Panc1 (cell line): ENCODE data around the gene SNX15. TPM values are rescaled to one million over a fixed set of nuclear protein-coding genes. Genes with fewer than 3 reads are reported as not detected.

ENCODE experiments used
- ATAC-seq: fragments of 200-7000 bp; cut with Tn5 transposase; 2 replicates; pipeline ENCODE4 v1.9.1; 2020; ENCODE audit warnings: mild to moderate bottlenecking, moderate library complexity
- BruUV-seq: library from RNA; stranded (reverse); fragments of 400-500 nt; replicated peaks from 2 replicates; lab custom pipeline; 2021; lab: Mats Ljungman, UMichigan
- CTCF ChIA-PET: fragments of 300-600 bp; sonication (Branson Sonifier 250); formaldehyde crosslinking; loops from one replicate; lab custom pipeline; 2022; ENCODE audit warnings: antibody characterized with exemption; lab: Charles Lee
- POLR2A ChIA-PET: fragments of 300-600 bp; sonication (Branson Sonifier 250); formaldehyde crosslinking; loops from one replicate; lab custom pipeline; 2022; ENCODE audit warnings: antibody characterized with exemption; lab: Charles Lee
- DNase-seq: peaks from one replicate; pipeline ENCODE4 v3.0.0-alpha.2; 2010; ENCODE audit warnings: low read depth, low spot score
- H3K27ac ChIP-seq: 2 replicates; pipeline ENCODE4 v1.5.1; 2011; ENCODE audit warnings: mild to moderate bottlenecking, low read length, inconsistent platforms
- H3K27me3 ChIP-seq: fragments of 200-500 bp; sonication (Bioruptor generic); 2 replicates; pipeline ENCODE4 v1.6.0; 2014; ENCODE audit warnings: low read length, inconsistent platforms; ENCODE audit not compliant: control insufficient read depth, insufficient read depth
- H3K36me3 ChIP-seq: fragments of 200-500 bp; sonication (Bioruptor generic); 2 replicates; pipeline ENCODE4 v1.5.1; 2014; ENCODE audit warnings: inconsistent platforms, mild to moderate bottlenecking, low read length, moderate library complexity; ENCODE audit not compliant: control insufficient read depth, insufficient read depth
- H3K4me1 ChIP-seq: 2 replicates; pipeline ENCODE4 v1.5.1; 2011; ENCODE audit warnings: inconsistent platforms, mild to moderate bottlenecking, low read length, moderate library complexity; ENCODE audit not compliant: control insufficient read depth, insufficient read depth
- H3K4me3 ChIP-seq, 2 experiments: 2 replicates each; pipeline ENCODE4 v1.5.1; 2011 to 2012; ENCODE audit warnings: low read depth in 2 of 2, low read length in 2 of 2, mild to moderate bottlenecking in 2 of 2, inconsistent platforms in 1 of 2, moderate library complexity in 1 of 2
- H3K9me3 ChIP-seq: fragments of 200-500 bp; sonication (Bioruptor generic); 2 replicates; pipeline ENCODE4 v1.5.1; 2014; ENCODE audit warnings: low read depth, mild to moderate bottlenecking, inconsistent platforms, low read length, moderate library complexity; ENCODE audit not compliant: control insufficient read depth, insufficient read depth
- CTCF ChIP-seq: fragments of 450-650 bp; IDR thresholded peaks from 2 replicates; pipeline ENCODE4 v1.5.1; 2017; ENCODE audit warnings: mild to moderate bottlenecking
- POLR2AphosphoS5 ChIP-seq: IDR thresholded peaks from 2 replicates; pipeline ENCODE4 v1.6.1; 2012; ENCODE audit warnings: mild to moderate bottlenecking, low read depth, low read length, moderate library complexity
- REST ChIP-seq, 2 experiments: IDR thresholded peaks; 2 replicates each; pipeline ENCODE4 v1.6.1; 2011 to 2012; ENCODE audit warnings: low read depth in 2 of 2, control low read depth in 1 of 2, low read length in 1 of 2, mild to moderate bottlenecking in 1 of 2, moderate library complexity in 1 of 2; ENCODE audit not compliant: insufficient read depth in 1 of 2
- SIN3A ChIP-seq: IDR thresholded peaks from 2 replicates; pipeline ENCODE4 v1.6.1; 2012; ENCODE audit warnings: low read depth, mild to moderate bottlenecking, low read length, moderate library complexity, borderline replicate concordance; ENCODE audit not compliant: insufficient read depth
- TCF7L2 ChIP-seq: IDR thresholded peaks from 2 replicates; pipeline ENCODE4 v1.6.1; 2011; ENCODE audit warnings: mild to moderate bottlenecking, low read depth, low read length, inconsistent platforms
- in situ Hi-C: cut with HindIII; loops from 2 replicates; pipeline ENCODE4 v1.10.0; 2016; ENCODE audit warnings: low sequenced_read_pairs, low pct_unique_long_range_greater_than_20kb
- intact Hi-C: fragments of 100-400 bp; cut with micrococcal nuclease; formaldehyde crosslinking; loops from one replicate; pipeline ENCODE4 v1.10.0; 2022; ENCODE audit not compliant: unreplicated experiment
- total RNA-seq: library from RNA; stranded (reverse); gene quantifications from one replicate; pipeline ENCODE4 v1.2.1, GENCODE V29; 2021; ENCODE audit not compliant: unreplicated experiment

The SNX15 gene
- total RNA-seq, 1 experiment from 2014 or later: 51.5 TPM

- in situ Hi-C loops (no loop called here), intact Hi-C loops (loop anchor here (5.0 kb wide), 1 partner anchor 151 kb away; no protein-coding TSS in a partner anchor)
- Histone ChIP-seq H3K27ac (no peak overlapping the region), H3K27me3 (no peaks in the 10 kb centered on the region), H3K4me3 (no peak overlapping the region), H3K36me3 (no peaks in the 10 kb centered on the region), H3K9me3 (no peaks in the 10 kb centered on the region), H3K4me1 (peaks cover 4% of the 10 kb centered on the region; the same call in 1 of the 2 replicates)
- no TSS peak for BruUV-seq
- ATAC-seq: no peak
- ChIA-PET POLR2A (no interaction called here), CTCF (no interaction called here)
- DNase-seq: no peak
- TF ChIP-seq SIN3A: no peak
- no peak for TF ChIP-seq TCF7L2
- TF ChIP-seq REST (IDR thresholded peaks at IDR 0.05; ENCODE audit: insufficient read depth in 1 of 2, low read depth in 2 of 2, low read length in 1 of 2): no peak
- no peak for TF ChIP-seq POLR2AphosphoS5
- no peak for TF ChIP-seq CTCF
Observed at GRCh38 chr11:64998141-64998540, 29.1 kb upstream of the SNX15 start.

- DNase-seq (no peak), ATAC-seq (no peak)
- Histone ChIP-seq H3K4me1 (peaks cover 4% of the 10 kb centered on the region; the same call in 1 of the 2 replicates), H3K4me3 (no peak overlapping the region), H3K27ac (no peak overlapping the region), H3K27me3 (no peaks in the 10 kb centered on the region), H3K36me3 (no peaks in the 10 kb centered on the region), H3K9me3 (no peaks in the 10 kb centered on the region)
- ChIA-PET CTCF (interaction anchor here (0.7 kb wide), 1 partner anchor 105 kb away, joined by 4 read pairs; no protein-coding TSS in a partner anchor), POLR2A (no interaction called here)
- BruUV-seq: no TSS peak
- in situ Hi-C loops: no loop called here
- TF ChIP-seq POLR2AphosphoS5 (no peak), TCF7L2 (no peak), SIN3A (no peak), REST (IDR thresholded peaks at IDR 0.05; ENCODE audit: insufficient read depth in 1 of 2, low read depth in 2 of 2, low read length in 1 of 2) (no peak), CTCF (no peak)
- intact Hi-C loops: loop anchor here (5.0 kb wide), 1 partner anchor 152 kb away; no protein-coding TSS in a partner anchor
Observed at GRCh38 chr11:64998690-64999431, 28.4 kb upstream of the SNX15 start.
